Gastrocnemius medialis (tissue), 4 donors: Measurements from ENCODE around the gene PPM1E. TPM values are rescaled to one million over a fixed set of nuclear protein-coding genes. Genes with fewer than 3 reads are reported as not detected.

Source experiments
- ATAC-seq, 2 donors: fragments of 150-250 bp; one replicate each; pipeline ENCODE4 v1.9.1; 2016
- DNase-seq, 2 donors: peaks; one replicate each; pipeline ENCODE4 v3.0.0-alpha.2; 2019
- H3K27ac ChIP-seq, 4 donors: fragments of 200-600 bp; sonication (generic); 1 replicate in 1 of 4; 2 replicates in 3 of 4; pipeline ENCODE4 v1.5.1; 2016 to 2018; ENCODE audit warnings: mild to moderate bottlenecking in 2 of 4, moderate library complexity in 1 of 4
- H3K27me3 ChIP-seq, 3 donors: fragments of 200-600 bp; sonication (generic) in 2 of 3; 1 replicate in 1 of 3; 2 replicates in 2 of 3; pipeline versions ENCODE4 v1.5.1 to v1.6.0; 2016 to 2019; ENCODE audit warnings: mild to moderate bottlenecking in 1 of 3, moderate library complexity in 1 of 3
- H3K36me3 ChIP-seq, 2 donors: fragments of 200-600 bp; sonication (generic) in 1 of 2; one replicate each; pipeline ENCODE4 v1.5.1; 2017 to 2018
- H3K4me1 ChIP-seq, 2 donors: fragments of 200-600 bp; sonication (generic) in 1 of 2; one replicate each; pipeline ENCODE4 v1.5.1; 2016 to 2017; ENCODE audit warnings: mild to moderate bottlenecking in 2 of 2
- H3K4me3 ChIP-seq, 4 donors: fragments of 200-600 bp; sonication (generic) in 3 of 4; 1 replicate in 1 of 4; 2 replicates in 3 of 4; pipeline ENCODE4 v1.5.1; 2016 to 2019; ENCODE audit warnings: mild to moderate bottlenecking in 2 of 4
- H3K9me3 ChIP-seq, 3 donors: fragments of 200-600 bp; sonication (generic) in 2 of 3; 1 replicate in 1 of 3; 2 replicates in 2 of 3; pipeline ENCODE4 v1.5.1; 2016 to 2019
- POLR2A ChIP-seq, 2 donors: fragments of 450-650 bp; IDR thresholded peaks; one replicate each; pipeline ENCODE4 v1.6.1; 2017; ENCODE audit warnings: antibody characterized with exemption in 2 of 2, mild to moderate bottlenecking in 2 of 2, moderate library complexity in 2 of 2
- in situ Hi-C, 4 donors: fragments of 200-750 bp; cut with MboI; loops; one replicate each; pipeline versions ENCODE4 v1.15.0 to v1.8.0; 2017; ENCODE audit warnings: low sequenced_read_pairs in 4 of 4
- intact Hi-C: fragments of 100-400 bp; cut with DNase I; formaldehyde crosslinking; loops from one replicate; pipeline ENCODE4 v1.15.1; 2023; ENCODE audit warnings: low total_unique reads
- total RNA-seq, 4 donors: library from RNA; depleted of rRNA; stranded (reverse); fragments of >200 nt; gene quantifications; one replicate each; pipeline versions ENCODE4 v1.1.0 to v1.2.3, GENCODE V29; 2016
- TF ChIP-seq, protein P1 (sequence below), 5 experiments: fragments of 450-650 bp in 3 of 5; fragments of 200-600 bp in 2 of 5; sonication (generic) in 2 of 5; IDR thresholded peaks in 4 of 5; conservative IDR thresholded peaks in 1 of 5; 1 replicate in 4 of 5; 2 replicates in 1 of 5; pipeline ENCODE4 v1.5.1; 2016 to 2019; ENCODE audit warnings: antibody characterized with exemption in 5 of 5, mild to moderate bottlenecking in 3 of 5, moderate library complexity in 3 of 5

Gene PPM1E
- total RNA-seq, 4 donors from 2014 or later, result 0.04 to 0.07 TPM; not detected in 2

GRCh38 chr17:58974354-58974753 is 218.7 kb downstream of the PPM1E start:
- no peak for TF ChIP-seq POLR2A (IDR thresholded peaks at IDR 0.05)
- TF ChIP-seq, protein P1, sequence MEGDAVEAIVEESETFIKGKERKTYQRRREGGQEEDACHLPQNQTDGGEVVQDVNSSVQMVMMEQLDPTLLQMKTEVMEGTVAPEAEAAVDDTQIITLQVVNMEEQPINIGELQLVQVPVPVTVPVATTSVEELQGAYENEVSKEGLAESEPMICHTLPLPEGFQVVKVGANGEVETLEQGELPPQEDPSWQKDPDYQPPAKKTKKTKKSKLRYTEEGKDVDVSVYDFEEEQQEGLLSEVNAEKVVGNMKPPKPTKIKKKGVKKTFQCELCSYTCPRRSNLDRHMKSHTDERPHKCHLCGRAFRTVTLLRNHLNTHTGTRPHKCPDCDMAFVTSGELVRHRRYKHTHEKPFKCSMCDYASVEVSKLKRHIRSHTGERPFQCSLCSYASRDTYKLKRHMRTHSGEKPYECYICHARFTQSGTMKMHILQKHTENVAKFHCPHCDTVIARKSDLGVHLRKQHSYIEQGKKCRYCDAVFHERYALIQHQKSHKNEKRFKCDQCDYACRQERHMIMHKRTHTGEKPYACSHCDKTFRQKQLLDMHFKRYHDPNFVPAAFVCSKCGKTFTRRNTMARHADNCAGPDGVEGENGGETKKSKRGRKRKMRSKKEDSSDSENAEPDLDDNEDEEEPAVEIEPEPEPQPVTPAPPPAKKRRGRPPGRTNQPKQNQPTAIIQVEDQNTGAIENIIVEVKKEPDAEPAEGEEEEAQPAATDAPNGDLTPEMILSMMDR (IDR thresholded peaks at IDR 0.05 in 4 of 5, conservative IDR thresholded peaks at IDR 0.05 in 1 of 5), result no peak
- no peak overlapping the region for H3K4me3 ChIP-seq
- ATAC-seq (no peak), DNase-seq (no peak)
- H3K9me3 ChIP-seq, result no peaks in the 10 kb centered on the region
- H3K36me3 ChIP-seq, result no peaks in the 10 kb centered on the region
- no peaks in the 10 kb centered on the region for H3K4me1 ChIP-seq
- in situ Hi-C loops (no loop called here), intact Hi-C loops (no loop called here)
- no peak overlapping the region for H3K27ac ChIP-seq
- H3K27me3 ChIP-seq, result no peaks in the 10 kb centered on the region

- Histone ChIP-seq H3K9me3 (no peaks in the 10 kb centered on the region), H3K4me1 (no peaks in the 10 kb centered on the region), H3K4me3 (no peak overlapping the region), H3K27ac (no peak overlapping the region), H3K27me3 (no peaks in the 10 kb centered on the region), H3K36me3 (no peaks in the 10 kb centered on the region)
- in situ Hi-C loops, result no loop called here
- intact Hi-C loops, result no loop called here
- ATAC-seq (no peak), DNase-seq (no peak)
- TF ChIP-seq, protein P1 (IDR thresholded peaks at IDR 0.05 in 4 of 5, conservative IDR thresholded peaks at IDR 0.05 in 1 of 5), result no peak
- no peak for TF ChIP-seq POLR2A (IDR thresholded peaks at IDR 0.05)
Observed at GRCh38 chr17:58976541-58976940, 220.9 kb downstream of the PPM1E start.

GRCh38 chr17:58980706-58981481 is 225.2 kb downstream of the PPM1E start:
- no peak overlapping the region for H3K4me3 ChIP-seq
- intact Hi-C loops, result no loop called here
- no peaks in the 10 kb centered on the region for H3K4me1 ChIP-seq
- in situ Hi-C loops, result no loop called here
- ATAC-seq, result no peak
- H3K36me3 ChIP-seq, result no peaks in the 10 kb centered on the region
- no peaks in the 10 kb centered on the region for H3K9me3 ChIP-seq
- H3K27me3 ChIP-seq, result no peaks in the 10 kb centered on the region
- no peak for DNase-seq
- no peak overlapping the region for H3K27ac ChIP-seq
- TF ChIP-seq, protein P1 (IDR thresholded peaks at IDR 0.05 in 4 of 5, conservative IDR thresholded peaks at IDR 0.05 in 1 of 5), result no peak
- no peak for TF ChIP-seq POLR2A (IDR thresholded peaks at IDR 0.05)

GRCh38 chr17:58982626-58983025 is 227.0 kb downstream of the PPM1E start:
- Histone ChIP-seq H3K27ac (no peak overlapping the region), H3K36me3 (no peaks in the 10 kb centered on the region), H3K4me1 (no peaks in the 10 kb centered on the region), H3K4me3 (no peak overlapping the region), H3K9me3 (no peaks in the 10 kb centered on the region), H3K27me3 (no peaks in the 10 kb centered on the region)
- ATAC-seq (no peak), DNase-seq (no peak)
- intact Hi-C loops, result no loop called here
- in situ Hi-C loops, result no loop called here
- TF ChIP-seq POLR2A (IDR thresholded peaks at IDR 0.05), result no peak
- TF ChIP-seq, protein P1 (IDR thresholded peaks at IDR 0.05 in 4 of 5, conservative IDR thresholded peaks at IDR 0.05 in 1 of 5), result no peak
